ENCODE measurements around the gene MEX3D.

GRCh38 chr19:1523412-1524286 lies 44.5 kb downstream of the MEX3D start, which contains the start of gene PLK5:
- TF ChIP-seq CTCF (conservative IDR thresholded peaks at IDR 0.05; ENCODE audit: low read depth in 2 of 2) (no peak), STAT1 (IDR thresholded peaks at IDR 0.05; ENCODE audit: unreplicated experiment) (no peak), EZH2 (IDR thresholded peaks at IDR 0.05; ENCODE audit: low read depth, unreplicated experiment) (no peak), POLR2AphosphoS5 (IDR thresholded peaks at IDR 0.05; ENCODE audit: low read depth) (peak; percentile 66), REST (IDR thresholded peaks at IDR 0.05; ENCODE audit: unreplicated experiment) (no peak), EZH2phosphoT487 (IDR thresholded peaks at IDR 0.05; ENCODE audit: unreplicated experiment) (no peak), ZNF114 (CRISPR knock-in tag; IDR thresholded peaks at IDR 0.05) (no peak)
